Activated CD4-positive, alpha-beta T cell treated with anti-CD3 and anti-CD28 coated beads, Interleukin-2, amount 50 U/mL, for 24 hours (primary cell): ENCODE results near the gene IGFBPL1.
"Not testable (repeated sequence)": the region's sequence is repeated elsewhere in the genome, so short reads cannot be mapped to it uniquely, and the experiment has no call there.

Source experiments
- DNase-seq, 2 donors: peaks; one replicate each; pipeline ENCODE4 v3.0.0-alpha.2; 2020; ENCODE audit warnings: low read depth in 1 of 2, low spot score in 1 of 2

Gene IGFBPL1, protein sequence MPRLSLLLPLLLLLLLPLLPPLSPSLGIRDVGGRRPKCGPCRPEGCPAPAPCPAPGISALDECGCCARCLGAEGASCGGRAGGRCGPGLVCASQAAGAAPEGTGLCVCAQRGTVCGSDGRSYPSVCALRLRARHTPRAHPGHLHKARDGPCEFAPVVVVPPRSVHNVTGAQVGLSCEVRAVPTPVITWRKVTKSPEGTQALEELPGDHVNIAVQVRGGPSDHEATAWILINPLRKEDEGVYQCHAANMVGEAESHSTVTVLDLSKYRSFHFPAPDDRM

DNA sequence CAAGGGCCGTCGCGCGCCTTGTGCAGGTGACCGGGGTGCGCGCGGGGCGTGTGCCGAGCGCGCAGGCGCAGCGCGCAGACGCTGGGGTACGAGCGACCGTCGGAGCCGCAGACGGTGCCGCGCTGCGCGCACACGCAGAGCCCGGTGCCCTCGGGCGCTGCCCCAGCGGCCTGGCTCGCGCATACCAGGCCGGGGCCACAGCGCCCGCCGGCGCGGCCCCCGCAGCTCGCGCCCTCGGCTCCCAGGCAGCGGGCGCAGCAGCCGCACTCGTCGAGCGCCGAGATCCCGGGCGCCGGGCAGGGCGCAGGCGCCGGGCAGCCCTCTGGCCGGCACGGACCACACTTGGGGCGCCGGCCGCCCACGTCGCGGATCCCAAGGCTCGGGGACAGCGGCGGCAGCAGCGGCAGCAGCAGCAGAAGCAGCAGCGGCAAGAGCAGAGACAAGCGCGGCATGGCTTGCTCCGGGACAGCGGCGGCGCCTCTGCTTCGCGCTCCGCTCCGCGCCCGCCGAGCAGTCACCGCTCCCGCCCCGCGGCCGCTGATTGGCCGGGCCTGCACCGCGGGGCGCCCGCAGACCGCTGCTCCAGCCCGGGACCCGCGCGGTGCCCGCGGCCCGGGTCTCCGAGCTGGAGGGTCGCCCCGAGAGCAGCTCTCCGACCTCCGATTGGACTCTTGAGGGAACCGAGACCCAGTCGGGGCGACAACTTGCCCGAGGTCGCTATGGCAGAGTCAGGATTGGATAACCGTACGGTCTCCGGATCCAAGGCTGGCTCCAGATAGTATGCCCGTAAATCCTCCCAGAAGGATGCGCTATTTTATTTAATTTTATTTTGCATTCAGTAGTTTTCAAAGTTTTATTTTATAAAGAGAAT lies at the start of gene IGFBPL1:
Gene IGFBPL1, minus strand, starts transcription at position 482 of the 871 bp plus-strand sequence. Its CDS starts 30 bp downstream, at position 452.
- no peak for DNase-seq

DNA sequence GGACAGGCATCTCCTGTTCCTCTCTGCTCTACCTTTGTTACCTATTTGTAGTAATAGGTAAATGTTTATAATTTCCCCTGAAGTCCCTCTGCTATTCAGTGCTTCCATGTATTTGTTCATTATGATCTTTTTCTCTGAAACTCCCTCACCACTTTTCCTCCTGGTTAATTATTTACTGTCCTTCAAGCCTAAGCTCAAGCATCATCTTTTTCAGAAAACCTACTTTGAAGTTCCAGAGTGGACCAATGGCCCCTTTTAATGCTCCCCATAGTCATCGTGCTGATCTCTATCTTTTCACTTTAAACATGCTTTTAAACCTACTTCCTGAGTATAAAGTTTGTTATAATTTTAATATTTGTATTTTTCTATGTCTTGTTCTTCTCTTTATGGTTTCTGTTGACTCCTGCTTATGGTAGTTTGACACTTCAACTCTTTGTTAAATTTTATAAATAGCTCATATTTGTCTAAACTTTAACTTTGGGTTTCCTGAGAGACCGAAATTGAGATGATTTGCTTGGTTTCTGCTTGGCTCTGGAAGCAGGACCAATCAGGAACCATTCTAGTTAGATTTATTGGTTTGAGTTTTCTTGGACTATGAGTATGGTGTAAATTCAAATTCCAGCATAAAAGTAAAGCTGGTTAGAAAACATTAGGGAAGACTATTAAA lies 48.5 kb upstream of the IGFBPL1 start:
- not testable (repeated sequence) for DNase-seq

DNA sequence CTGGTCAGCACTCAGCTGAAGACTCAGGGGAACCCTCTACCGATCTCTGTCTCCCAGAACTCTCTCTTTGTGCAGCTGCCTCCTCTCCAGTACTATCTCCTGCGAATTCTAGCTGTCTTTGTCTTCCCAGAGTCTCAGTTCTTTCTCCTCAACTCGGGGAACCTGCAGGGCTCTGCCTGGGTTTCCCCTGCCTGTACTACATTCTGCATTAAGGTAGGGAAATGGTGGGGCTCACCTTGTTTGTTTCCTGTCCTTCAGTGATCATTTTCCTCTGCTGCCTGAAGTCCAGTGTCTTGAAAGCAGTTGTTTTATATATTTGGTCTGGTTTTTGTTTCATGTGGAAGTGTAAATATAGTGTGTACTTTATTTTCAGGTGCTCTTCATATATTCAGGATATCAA lies 43.1 kb upstream of the IGFBPL1 start:
- no peak for DNase-seq

DNA sequence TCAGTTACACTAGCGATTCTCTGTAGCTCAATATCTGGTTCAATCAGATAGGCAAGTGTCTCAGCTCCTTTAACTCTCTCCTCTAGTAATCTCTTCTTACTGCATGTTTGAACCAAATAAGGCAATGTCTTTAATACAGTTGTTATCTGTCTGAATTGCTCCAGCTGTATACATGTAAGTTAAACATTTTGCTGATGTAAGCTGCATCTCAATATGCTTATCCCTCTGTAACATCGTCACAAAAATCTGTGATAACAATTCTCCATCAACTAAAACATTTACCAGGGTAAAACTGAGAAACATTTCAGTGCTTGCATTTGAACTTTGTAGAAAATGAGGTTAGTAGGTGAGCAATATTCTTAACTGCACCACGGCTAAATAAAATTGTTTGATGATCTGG lies 29.6 kb upstream of the IGFBPL1 start:
- no peak for DNase-seq

DNA sequence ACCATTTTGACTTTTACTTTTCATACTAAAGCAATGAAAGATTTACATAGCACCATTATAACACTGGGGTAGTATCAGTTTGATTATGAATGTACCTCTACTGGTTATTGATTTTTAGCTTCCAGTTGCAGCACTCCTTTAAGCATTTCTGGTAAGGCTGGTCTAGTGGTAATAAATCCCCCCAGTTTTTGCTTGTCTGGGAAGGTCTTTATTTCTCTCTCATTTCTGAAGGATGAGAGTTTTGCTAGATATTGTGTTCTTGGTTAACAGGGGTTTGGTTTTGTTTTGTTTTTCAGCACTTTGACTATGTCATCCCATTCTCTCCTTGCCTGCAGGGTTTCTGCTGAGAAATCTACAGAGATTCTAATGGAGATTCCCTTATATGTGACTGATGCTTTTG lies 26.9 kb upstream of the IGFBPL1 start:
- DNase-seq: no peak

DNA sequence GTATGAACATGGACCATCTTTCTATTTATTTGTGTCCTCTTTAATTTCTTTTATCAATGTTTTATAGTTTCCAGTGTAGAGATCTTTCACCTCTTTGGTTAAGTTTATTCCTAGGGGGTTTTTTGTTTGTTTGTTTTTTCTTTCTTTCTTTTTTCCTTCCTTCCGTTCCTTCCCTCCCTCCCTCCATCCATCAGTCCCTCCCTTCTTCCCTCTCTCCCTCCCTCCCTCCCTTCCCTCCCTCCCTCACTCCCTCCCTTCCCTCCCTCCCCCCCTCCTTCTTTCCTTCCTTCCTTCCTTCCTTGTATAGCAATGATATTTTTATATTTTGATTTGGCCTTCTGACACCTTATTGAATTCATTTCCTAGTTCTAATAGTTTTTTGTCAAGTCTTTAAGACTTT lies 23.4 kb upstream of the IGFBPL1 start:
- DNase-seq: no peak

DNA sequence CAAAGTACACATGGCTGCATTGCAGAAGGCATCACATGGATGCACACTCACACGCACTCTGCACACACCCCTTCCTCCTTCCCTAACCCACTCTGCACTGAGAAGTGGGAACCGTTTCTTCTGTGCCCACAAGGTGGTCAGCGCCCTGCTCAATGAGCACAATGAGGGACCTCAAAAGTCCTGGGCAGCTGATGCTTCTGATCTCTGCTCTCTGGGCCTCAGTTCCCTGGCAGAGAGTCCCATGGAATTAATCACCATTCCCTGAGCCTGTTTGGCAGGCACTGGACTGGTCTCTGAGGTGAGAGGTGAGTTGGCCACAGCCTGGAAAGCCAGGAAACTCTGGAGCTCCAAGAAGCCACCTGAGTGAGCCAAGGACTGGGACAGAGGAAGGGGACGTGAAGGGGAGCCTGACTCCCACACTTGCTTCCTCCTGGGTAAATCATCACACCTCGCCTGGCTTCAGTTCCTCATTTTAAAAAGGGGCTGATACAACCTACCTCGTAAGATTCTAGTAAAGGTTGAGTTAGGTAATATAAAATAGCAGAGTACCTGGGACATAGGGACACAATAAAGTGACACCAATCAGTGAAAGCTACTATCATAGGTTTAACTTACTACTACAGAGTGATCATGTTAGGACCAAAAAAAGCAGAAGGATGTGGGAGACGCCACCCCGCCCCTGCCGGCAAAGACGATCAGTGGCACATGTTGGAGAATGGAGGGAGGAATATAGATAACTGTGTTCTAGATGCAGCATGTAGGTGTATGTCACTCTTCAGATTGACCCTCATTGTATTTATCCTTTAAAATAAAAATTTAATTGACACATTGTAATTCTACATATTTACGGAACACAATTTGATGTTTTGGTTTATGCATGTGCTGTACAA lies 21.1 kb upstream of the IGFBPL1 start:
- no peak for DNase-seq

DNA sequence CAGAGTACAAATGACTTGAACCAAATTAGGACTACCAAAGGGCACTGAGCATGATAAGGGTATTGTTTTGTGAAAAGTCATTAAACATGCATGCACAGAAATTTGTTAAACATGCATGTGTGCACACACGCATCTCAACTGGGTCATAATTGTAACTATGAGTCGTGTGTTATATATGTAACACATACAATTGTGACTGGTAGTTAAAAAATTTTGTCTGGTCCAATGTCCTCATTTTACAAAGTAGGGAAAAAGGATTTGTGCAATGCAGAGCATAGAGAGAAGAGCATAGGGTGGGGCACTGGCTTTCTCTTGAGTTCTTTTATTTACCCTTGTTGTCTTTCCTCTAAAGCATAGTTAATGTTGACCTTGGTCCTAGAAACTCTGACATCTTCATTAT lies 19.3 kb upstream of the IGFBPL1 start:
- no peak for DNase-seq

DNA sequence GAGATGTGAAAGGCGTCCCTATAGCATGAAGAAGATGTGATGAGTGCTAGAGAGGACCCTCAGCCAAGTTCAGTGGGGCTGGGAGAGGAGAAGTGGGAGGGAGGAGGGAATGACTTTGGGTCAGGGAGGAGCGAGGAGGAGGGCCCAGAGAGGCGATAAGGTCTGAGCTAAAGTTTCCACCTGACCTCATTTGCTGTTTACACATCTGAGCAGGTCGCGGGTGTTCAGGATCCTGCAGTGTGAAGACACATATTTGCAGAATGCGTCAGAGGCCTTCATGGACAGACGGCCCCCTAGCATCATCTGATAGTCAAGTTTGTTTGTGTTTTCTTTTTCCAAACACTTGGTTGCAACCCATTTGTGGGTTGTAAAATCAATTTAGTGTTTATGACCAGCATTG lies 18.9 kb upstream of the IGFBPL1 start:
- no peak for DNase-seq

DNA sequence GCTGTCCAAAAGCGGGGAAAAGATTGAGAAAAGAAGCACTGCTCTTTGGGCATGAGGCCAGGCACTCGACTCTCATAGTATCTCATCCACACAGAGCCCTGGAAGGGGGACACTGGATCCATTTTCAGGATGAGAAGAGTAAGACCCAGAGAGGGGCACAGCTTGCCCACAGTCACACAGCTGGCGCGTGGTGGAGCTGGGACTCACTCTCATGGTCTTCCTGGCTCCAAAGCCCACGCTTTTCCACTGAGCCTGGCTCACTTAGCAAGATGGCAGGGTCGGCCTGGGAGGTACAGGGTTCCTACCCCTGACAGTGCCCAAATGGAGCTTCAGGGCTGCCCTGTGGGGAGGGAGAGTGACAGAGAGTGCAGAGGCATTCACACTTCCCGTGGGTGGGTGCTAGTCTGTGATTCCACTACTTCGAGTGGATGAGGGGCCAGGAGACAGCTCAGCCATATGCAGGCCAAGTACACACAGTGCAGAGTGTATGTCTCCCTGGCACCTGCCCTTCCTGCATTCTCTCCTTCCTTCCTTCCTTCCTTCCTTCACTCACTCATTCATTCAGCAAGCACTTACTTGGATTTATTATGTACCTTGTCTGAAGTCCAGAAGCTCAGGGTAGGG lies 18.3 kb upstream of the IGFBPL1 start:
- no peak for DNase-seq

DNA sequence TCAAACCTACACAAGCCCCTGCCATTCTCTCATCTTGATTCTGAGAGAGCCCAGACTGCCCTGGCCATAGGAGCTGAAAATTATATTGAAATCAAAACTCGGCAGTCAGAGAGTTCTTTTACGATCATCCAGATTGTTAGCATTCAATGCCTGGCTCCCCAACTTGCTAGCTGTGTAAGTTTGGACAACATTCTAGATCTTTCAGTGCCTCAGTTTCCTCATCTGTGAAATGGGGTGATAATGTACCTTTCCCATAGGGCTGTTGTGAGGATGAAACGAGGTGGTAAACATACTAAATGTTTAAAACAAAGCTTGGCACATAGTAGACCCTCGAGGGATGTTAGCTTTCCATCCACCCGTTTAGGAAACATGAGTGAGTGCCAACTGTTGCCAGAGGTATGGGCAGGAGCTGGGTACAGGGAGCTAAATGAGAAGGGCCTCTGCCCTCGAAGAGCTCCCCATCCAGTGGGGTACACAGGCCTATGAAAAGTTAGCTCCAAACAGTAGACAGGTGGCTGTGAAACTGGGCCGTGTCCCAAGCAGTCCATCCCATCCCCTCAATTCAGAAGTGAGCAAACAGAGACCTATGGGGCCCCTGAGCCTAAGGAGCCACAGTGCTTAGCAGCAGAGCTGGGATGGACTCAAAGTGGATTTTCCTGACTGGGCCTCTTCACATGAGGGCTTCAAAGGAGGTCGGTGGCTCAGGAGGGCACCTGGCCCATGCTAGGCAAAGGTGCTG lies 17.3 kb upstream of the IGFBPL1 start:
- no peak for DNase-seq

DNA sequence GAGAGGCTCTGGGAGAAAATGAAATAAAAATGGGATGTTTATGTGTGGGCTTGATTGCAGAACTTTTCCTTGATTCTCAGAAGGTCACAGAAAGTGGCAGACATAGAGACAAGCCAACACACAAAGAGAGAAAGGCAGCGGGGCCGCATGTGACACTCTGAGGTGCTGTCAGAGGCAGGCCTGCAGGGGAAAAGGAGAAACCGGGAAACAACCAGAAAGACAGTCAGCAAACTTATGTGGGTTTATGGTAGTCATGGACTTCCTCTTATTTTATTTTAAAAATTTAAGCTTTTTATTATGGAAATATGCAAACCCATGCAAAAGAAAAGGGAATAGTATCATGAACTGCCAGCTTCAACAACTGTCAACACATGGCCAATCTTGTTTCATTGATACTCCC lies 16.3 kb upstream of the IGFBPL1 start:
- no peak for DNase-seq

DNA sequence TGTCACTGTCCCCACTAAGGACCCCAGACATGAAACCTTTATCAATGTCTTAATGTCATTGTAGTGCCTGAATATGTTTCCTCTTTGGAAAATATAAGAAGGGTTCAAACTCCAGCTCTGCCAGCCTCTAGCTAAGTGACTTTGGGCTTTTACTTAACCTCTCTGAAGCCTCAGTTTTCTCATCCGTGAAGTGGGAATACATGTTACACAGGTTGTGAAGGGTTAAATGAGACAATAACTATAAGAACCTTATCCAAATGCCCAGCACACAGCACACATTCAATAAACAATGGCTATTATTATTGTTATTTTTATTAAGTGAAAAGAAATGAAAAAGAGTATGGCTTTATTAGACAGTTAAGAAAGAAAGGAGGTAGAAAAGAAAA lies 15.7 kb upstream of the IGFBPL1 start:
- DNase-seq: no peak

DNA sequence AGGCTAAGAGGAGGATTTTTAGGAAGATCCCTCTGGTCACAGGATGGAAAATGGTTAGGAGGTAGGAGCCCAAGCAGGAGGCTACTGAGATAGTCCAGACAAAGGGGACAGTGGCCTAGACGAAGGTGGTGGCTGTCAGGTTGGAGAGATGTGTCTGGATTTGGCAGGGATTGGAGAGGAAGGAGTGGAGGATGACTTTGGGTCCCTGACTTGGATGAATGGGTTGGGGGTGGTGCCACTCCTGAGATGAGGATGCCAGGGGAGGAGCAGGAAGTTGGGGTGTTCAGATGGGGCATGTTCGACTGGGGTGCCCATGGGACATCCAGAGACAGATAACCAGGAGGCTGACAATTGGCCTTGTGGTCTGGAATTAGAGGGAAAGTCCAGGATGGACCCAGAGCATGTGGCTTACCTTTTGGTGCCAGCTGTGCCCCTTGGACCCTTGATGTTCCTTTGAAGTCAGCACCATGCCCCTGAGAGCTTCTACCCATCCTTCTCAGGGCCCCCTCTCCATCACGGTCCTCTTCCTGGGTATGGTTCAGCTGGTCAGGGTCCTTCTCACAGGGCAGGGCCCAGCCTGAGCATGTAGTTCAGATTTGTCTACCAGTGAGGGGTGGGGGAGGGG lies 15.1 kb upstream of the IGFBPL1 start:
- no peak for DNase-seq

DNA sequence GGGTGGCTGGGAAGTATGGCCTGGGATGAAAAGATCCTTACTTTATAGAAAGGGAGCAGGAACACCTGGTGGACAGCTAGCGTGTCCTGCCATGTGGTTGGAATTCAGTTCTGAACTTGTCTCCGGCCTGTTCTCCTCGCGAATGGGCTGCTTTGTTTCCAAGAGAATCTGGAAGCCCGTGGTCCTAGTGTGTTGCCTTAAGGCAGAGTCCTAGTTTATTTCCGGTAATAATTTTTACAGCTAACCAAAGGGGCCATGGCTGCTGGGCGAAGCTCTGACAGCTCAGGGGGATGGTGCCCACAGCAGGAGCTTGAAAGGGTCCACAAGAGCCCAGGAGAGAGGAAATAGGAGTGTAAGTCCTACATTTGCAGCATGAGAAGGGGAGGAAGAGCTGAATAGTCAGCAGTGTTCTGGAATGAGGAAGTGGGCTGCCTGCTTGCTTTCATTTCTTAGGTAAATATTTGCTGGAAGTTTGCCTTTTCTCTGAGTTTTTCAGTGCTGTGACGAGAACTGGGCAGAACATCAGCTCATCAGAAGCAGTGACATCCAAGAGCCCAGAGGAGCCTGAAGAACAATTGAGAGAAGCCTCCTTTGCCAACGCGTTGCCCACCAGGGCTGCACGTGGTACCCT lies 13.1 kb upstream of the IGFBPL1 start:
- no peak for DNase-seq

DNA sequence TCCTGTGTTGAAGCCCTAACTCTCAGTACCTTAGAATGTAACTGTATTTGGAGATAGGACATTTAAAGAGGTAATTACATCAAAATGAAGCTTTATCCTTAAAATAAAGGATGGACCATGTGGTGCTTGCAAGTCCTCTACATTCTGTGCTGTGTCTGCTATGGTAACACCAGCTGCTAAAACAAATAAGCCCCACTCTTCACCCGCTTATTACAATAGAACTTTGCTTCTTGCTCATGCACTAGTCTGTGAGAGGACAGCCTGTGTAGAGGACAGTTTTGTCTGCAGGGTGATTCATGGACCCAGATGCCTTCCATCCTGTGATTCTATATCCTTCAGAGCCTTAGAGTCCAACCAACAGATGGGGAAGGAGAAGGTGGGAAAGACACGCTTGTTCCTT lies 12.5 kb upstream of the IGFBPL1 start:
- DNase-seq: no peak

DNA sequence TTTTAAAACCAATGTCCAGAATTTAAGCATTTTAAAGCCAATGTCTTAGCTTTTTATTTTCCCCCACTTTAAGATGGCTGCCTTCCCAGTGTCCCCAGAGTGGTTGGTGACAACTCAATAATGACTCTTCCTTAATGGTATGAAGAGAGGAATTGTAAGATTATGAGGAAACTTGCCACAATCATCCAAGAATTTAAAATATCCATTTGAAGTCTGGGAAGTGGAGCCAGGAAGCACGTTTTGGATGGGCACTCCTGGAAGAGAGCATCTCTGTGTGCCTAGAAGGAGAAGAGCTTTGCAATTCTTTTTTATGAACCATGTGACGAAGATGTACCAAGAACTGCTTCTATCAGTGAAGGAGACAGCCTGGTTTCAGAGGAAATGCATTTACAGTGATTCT lies 11.3 kb upstream of the IGFBPL1 start:
- DNase-seq: no peak

DNA sequence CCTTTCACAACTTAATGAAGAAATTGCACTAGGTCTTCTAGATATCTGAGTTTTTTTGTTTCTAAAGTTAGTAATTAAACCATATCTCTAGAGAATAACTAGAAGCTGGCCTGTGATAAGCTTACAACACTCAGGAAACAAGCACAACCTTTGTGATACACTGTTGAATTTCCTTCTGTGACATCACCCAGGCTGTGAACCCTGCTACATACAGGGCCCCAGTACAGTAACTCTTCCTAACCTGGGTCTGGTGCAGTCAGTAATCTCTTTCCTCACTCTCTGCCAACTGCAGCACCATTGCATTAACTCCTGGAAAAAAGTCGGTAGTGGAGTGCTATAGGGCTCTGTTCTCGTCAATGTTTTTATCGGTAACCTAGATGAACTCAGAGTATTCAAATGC lies 10.6 kb upstream of the IGFBPL1 start:
- DNase-seq: no peak

DNA sequence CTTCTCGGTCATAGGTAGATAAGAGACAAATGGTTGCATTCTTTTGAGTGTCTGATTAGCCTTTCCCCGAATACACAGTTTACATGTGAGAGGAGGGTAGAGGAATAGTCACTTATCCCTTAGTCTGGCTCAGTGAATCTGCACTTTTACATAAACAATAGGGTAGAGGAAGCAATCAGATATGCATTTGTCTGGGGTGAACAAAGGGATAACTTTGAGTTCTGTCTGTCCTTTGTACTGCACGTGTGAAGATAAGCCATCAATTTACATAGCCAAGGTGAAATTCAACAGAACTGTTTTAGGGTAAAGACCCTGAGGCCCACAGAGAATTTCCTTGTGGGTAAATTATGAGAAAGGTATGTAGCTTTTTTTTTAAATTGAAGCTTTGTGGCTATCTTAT lies 10.1 kb upstream of the IGFBPL1 start:
- no peak for DNase-seq
